T-helper 22 cell (primary cell): ENCODE measurements around the gene SZT2.
"Not testable (repeated sequence)": the region's sequence is repeated elsewhere in the genome, so short reads cannot be mapped to it uniquely, and the experiment has no call there.

Source experiments
- DNase-seq: peaks from one replicate; pipeline ENCODE4 v3.0.0-alpha.2; 2020; ENCODE audit warnings: low read depth

SZT2 gene

DNA sequence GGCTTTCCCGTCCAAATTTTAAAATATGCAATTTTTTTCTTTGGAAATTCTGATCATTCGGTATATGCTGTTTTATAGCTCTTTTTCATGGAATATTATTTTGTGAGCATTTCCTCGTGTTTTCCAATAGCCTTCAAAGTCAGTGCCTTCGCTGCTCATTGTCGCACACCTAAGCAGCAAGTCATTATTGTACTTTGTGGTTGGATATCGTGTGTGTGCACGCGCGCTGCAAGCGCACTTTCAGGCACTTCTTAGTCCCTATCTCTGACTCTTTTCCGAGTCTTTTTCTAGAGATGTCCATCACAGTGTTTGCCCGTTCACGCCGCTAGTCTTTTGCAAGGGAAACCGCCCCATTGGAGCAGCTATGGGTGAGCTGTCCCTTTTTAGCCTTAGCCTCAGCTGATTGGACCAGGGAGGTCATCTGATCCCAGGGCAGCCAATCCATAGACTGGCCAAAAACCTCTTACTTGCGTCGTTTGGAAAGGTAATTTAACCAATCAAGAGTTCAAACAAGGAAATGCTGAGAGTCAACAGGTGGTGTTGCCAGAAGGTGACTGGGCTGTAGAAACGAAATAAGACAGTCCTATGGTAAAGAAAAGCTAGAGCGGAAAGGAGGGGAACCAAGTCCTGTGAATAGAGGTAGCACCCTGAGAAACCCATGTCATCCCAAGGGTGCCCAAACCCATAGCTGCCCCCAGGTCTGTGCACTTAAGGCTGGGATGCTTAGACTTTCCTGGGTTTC lies 64.7 kb downstream of the SZT2 start:
- peak; percentile 46 for DNase-seq

DNA sequence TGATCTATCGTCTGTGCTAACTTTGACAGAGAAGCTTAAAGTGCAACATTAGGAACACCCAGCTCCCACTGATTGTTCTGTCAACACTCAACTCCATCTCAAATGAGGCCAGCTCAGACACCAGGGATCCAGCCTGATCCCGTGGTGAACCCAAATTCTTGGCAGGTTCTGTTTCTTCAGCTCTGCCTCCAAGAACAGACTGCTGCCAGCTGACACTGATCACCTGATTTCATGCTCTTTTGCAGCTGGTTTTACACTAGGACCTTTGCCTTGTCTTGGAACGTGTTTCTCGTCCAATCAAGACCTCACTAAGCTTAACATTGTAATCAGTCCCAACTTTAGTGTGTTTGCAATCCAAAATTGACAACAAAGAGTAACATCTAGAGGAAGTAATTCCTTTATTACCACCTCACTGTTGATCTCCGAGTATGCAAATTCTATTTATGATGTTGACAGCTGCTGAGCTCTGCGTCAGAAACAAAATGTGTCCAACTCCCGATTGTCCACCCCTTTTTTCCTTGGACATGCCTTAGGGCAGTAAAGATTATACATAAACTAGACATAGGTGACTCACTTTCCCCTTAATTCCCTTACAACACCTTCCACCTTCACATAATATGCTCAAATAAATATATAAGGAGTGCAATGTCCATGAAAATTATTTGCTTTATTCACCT lies 65.7 kb downstream of the SZT2 start:
- DNase-seq = no peak

- DNase-seq = not testable (repeated sequence)
These were observed 68.7 kb downstream of the SZT2 start for GRCh38 chr1:43458379-43458778.

- no peak for DNase-seq
These were observed 71.4 kb downstream of the SZT2 start for GRCh38 chr1:43460988-43461693.

GRCh38 chr1:43463479-43463878 lies 73.8 kb downstream of the SZT2 start:
- DNase-seq = no peak

- DNase-seq = no peak
These were observed 75.2 kb downstream of the SZT2 start for GRCh38 chr1:43464681-43465504.

GRCh38 chr1:43465505-43466067 lies 75.9 kb downstream of the SZT2 start:
- no peak for DNase-seq

GRCh38 chr1:43466403-43466802 lies 76.7 kb downstream of the SZT2 start:
- no peak for DNase-seq

DNA sequence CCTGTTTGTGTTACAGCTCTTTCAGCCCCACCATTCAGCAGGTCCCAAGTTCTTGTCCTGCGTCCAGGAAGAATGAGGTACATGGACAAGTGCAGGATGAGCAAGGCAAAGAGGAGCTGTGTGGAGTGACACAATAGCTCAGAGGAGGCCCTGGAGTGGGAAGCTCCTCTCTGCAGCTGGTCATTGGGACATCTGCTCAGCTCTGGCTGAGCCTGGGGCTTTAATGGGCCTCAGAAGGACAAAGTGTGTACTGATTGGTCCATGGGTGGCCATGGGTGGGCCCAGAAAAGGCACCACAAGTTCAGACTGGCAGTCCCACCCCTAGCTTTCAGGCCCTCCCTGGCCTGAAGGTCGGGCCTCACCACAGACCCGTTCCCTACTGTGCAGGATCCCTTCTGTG lies 78.7 kb downstream of the SZT2 start:
- no peak for DNase-seq

GRCh38 chr1:43469932-43470331 lies 80.2 kb downstream of the SZT2 start:
- no peak for DNase-seq

DNA sequence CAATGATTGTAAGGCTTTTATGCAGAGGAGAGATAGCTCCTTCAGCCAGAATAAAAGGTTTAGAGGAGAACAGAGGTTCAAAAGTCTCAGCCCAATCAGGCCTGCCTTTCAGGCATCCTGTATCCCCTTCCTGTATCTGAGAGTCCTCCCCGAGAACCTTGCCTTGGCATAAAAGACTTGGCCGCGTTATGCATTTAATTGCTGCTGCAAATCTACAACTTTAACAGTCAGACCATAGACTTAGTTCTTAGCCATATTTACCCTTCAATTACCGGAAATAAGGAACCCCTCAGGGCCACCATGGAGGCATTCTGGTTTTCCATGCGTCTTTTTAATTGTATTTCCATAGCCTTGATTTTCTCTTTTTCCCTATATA lies 82.4 kb downstream of the SZT2 start:
- no peak for DNase-seq

DNA sequence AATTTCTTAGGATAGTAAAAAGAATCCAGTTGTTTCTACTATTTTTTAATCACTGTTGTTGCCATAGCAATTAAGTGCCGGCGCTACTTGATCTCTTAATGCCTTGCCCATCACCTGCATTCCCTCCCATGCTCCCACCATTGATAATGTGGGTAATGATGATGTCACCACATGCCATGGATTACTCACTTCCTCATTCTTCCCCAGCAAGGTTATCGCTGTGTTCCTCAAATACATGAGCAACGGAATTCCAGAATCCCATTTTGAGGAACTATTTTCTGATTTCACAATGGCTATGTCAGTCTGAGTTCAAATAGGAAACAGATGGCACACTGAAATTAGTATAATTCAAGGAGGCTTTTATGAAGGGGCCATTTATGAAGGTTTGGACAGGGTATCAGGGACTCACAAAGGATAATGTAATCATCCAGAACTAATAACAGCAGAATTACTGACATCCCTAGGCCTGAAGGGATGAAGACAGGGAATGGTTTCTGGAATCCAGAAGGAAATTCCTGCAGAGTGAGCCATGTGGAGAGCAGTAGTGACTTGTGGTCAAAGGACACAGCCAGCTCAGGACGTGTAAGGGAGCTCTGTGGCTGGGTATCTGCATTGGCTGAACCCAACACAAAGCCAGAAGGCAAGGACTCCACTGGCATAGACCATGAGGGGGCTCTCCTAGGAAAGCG lies 82.9 kb downstream of the SZT2 start:
- not testable (repeated sequence) for DNase-seq

GRCh38 chr1:43473463-43473862 lies 83.8 kb downstream of the SZT2 start:
- no peak for DNase-seq

DNA sequence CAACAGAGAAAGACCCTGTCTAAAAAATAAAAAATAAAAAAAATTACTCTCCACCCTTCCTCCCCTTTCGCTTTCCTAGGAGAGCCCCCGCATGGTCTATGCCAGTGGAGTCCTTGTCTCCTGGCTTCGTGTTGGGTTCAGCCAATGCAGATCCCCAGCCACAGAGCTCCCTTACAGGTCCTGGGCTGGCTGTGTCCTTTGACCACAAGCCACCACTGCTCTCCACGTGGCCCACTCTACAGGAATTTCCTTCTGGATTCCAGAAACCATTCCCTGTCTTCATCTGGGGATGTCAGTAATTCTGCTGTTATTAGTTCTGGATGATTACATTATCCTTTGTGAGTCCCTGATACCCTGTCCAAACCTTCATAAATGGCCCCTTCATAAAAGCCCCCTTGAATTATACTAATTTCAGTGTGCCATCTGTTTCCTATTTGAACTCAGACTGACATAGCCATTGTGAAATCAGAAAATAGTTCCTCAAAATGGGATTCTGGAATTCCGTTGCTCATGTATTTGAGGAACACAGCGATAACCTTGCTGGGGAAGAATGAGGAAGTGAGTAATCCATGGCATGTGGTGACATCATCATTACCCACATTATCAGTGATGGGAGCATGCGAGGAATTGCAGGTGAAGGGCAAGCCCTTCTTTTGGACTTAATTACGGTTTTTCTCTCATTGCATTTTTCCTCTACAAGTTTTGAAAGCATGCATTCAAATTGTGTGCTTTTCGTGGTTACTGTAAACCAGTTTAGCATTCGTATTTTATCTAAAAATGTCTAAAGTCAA lies 86.1 kb downstream of the SZT2 start:
- not testable (repeated sequence) for DNase-seq

DNA sequence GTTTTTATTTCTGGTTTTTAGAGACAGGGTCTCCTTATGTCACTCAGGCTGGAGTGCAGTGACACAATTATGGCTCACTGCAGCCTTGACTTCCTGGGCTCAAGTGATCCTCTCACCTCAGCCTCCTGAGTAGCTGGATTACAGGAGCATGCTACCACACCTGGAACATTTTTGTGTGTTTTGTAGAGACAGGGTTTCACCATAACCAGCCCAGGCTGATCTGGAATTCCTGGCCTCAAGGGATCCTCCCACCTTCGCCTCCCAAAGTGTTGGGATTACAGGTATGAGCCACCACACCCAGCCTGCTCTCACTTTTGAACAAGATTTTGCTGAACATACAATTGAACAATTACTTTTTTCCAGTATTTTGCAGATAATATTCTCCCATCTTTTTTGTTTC lies 88.0 kb downstream of the SZT2 start:
- DNase-seq = no peak

- DNase-seq = no peak
These were observed 89.7 kb downstream of the SZT2 start for GRCh38 chr1:43479414-43479813.

DNA sequence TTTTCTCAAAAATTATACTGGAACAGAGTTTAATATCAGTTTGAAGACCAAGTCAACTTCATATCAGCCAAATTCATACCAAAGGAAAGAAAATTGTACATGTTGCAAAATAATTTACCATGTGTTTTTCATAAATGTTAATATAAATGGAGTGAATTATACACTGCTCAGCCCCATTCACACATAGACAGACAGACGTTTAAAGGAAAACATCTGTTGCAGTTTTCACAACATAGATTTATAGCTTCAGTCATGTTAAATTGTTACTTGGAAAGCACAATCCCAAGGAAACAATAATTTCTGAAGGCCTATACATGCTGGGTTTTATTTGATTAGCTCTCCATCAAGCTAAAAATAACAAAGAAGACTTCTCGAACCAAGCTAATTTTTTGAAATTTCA lies 91.8 kb downstream of the SZT2 start:
- no peak for DNase-seq

DNA sequence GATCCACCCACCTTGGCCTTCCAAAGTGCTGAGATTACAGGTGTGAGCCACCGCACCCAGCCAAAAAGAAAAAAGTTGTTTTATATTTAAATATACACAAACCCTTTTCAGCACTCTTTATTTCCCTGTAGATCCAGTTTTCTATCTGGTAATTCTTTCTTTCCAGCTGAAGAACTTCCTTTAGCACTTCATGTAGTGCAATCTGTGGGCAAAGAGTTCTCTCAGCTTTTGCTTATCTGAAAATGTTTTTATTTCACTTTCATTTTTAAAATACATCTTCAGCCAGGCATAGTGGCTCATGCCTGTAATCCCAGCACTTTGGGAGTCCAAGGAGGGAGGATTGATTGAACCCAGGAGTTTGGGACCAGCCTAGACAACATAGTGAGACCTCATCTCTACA lies 92.5 kb downstream of the SZT2 start:
- no peak for DNase-seq

DNA sequence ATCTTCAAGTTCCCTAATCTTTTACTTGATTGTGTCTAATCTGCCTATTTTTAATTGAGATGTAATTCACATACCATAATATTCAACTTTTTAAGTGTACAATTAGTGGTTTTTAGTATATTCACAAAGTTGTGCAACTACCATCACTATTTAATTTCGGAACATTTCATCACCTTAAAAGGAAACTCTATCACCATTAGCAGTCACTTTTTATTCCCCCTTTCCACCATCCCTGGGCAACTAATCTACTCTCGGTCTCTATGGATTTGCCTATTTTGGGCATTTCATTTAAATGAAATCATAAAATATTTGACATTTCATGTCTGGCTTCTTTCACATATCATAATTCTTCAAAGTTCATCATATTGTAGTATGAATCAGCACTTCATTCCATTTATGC lies 94.7 kb downstream of the SZT2 start:
- DNase-seq = no peak

DNA sequence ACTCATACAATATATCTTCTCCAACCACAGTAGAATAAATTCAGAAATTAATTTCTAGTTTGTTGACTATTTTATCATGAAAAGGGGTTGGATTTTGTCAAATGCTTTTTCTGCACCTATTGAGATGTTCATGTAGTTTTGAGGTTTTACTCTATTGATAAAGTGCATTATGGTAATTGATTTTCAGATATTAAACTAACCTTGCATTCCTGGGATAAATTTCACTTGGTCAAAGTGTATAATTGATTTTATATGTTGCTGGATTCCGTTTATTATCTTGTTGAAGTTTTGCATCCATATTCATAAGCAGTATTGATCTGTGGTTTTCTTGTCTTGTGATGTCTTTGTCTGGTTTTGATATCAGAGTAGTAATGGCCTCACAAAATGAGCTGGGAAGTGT lies 98.5 kb downstream of the SZT2 start:
- DNase-seq = no peak

GRCh38 chr1:43491061-43491460 lies 101.4 kb downstream of the SZT2 start:
- DNase-seq = no peak
